ENCODE results near the gene KCNJ9.

The KCNJ9 gene

DNA sequence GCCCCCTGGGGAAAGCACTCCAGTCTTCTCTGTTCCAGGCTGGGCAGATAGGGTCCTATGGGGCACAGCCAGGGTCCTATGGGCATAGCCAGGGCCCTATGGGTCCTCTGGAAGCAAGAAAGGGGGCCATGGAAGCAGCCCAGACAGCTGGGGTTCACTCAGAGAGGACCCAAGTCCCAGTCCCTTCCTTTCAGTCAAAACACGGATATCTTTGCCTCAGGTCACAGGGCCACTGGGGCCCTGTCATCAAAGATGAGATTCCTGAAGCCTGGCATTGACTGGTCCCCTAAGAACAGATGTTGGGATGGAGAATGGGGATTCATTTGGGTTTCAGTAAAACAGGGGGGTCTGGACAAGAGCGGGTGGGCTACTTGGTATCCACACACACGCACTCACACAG, 8.5 kb downstream of the KCNJ9 start:
- DNase-seq, result no peak

DNA sequence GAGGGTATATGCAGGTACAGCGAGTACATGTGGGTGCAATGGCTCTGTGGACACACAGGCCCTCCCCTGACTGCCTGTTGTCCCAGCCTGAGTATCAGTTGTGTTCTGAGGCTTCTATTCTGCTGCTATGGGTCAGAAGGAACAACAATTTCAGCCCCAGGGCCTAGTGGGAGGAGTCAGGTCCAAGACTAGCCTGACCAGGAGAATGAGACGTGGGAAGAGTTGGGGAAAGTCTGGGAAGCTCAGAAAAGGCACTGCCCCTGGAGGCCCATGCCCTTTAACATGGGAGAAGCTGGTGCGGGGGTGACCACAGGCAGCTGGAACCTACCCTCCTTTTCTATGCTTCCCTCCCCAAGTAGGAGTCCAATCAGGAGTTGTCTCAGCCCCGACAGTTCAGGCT, 9.4 kb downstream of the KCNJ9 start:
- DNase-seq, result no peak

DNA sequence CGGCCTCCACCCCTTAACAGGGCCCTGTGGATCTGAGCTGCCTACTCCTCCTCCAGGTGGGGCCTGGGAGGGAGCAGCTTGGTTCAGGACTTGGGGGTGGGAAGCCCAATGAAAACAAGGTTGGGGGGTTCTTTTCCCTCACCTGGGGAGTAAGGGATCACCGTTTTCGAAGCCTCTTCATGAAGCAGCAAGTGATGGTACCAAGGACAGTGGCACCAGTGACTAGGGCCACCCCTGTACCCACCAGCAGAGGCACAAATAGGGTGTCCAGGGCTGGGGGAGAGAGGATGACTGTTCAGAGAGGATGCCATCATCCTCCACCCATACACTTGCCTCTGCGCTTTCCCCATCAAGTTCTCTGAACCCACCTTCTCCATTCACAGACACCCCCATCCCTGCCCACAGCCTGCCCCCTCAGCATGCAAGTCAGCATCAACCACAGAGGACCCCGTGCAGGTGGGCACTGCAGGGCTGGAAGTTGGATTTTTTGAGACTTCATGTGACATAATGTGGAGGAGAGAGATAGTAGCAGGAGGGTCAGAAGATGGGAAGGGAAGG, 10.4 kb downstream of the KCNJ9 start:
- no peak for DNase-seq

DNA sequence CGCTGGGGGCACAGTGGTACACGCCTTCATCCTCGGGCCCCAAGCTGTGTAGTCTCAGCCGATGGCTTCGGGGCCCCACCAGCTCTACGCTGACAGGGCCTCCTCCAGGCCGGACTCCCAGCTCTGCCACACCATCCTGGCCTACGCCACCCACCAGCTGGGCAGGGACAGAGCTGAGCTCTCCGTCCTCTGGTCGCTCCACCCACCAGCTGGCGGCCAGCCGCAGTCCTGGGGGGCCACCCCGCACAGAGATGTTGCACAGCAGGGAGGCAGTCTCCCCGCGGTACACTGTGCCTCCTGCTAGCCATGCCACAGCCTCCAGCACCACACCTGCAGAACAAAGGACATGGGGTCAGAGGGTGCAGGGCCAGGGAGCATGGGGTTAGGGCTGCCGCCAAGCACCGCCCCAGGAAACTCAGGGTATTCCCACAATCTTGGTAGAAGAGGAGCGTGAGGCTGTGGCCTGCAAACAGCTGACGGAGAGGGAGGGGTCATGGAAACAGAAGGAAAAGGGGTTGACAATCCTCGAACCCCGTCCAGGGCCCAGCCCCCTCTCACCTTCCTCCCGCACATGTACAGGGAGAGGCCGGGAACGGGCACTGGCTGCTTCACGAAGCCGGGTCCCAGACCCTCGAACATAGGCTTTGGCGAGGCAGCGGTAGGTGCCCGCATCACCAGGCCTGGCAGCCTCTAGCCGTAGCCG, 11.2 kb downstream of the KCNJ9 start:
- DNase-seq, result no peak

DNA sequence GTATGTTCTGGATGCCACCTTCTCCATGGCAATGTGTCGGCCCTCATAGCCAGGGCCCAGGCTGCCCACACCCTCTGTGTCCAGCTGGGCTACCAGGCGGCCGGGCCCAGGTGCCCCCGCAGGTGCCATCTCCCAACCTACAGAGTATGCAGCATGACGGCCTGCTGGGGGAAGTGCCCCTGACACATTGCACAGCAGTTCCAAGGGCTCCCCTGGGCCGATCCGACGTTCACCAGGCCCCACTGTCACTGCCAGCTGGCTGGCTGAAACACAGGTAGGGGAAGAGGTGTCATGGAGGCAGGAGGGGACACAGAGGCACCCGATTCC, 11.7 kb downstream of the KCNJ9 start:
- DNase-seq, result no peak

DNA sequence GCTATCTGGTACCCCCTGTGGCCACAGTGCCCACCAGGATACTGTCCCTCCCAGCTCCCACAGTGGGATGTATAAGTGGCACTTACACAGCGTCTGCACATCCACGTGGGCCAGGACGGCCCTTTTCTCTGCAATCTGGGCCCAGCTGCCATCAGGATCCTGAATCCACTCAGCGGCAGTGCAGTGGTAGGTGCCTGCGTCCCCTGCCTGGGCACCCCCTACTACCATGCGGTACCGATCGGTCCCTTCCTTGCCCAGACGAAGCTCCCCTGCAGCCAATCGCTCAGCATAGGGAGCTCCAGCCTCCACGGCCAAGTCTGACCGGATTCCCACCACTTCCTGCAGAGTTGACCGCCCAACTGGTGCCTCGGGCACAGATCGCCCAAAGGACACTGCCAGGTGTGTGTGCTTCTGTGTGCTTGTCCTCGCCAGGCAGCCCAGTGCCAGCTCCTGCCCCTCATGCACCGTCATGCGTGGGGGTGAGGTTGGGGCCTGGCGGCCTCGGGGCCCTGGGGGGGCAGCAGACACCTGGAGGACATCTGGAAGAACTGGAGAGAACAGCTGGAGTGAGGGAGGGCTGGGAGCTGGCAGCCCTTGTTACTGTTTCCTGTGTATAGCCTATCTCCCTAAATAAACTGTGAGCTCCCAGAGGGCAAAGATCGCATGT, 12.4 kb downstream of the KCNJ9 start:
- DNase-seq, result peak in 1 of 2 experiments; percentile 37

DNA sequence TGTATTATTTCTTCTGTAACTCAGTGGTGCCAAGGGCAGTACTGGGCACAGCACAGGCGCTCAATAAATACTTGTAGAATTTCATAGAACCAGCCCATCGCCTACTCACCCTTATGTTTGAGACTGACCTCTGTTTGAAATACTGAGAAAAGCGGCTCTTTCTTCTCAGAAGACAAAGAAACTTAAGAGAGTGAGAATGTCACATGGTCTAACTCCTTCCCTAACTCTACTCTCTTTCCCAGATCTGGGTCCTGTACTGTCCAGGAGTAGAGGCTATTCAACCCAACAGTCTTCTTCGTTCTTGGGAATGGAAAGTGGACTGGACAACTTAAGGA, 12.9 kb downstream of the KCNJ9 start:
- no peak for DNase-seq

DNA sequence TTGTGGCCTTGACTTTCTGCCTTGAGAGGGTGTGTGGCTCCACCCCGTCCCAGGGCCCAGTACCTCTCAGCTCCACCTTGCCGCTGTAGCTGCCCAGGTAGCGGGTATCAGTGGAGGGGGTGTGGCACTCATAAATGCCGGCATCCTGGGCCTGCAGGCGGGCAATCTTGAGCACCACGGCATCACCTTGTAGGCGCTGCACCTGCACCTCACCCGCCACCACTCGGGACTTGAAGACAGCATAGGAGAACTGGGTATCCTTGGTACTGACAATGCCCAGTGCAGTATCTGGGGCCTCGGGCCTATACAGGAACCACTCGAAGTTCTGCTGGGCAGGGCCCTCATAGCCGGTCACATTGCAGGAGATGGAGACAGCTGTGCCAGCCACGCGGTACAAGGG, 13.5 kb downstream of the KCNJ9 start:
- no peak for DNase-seq

DNA sequence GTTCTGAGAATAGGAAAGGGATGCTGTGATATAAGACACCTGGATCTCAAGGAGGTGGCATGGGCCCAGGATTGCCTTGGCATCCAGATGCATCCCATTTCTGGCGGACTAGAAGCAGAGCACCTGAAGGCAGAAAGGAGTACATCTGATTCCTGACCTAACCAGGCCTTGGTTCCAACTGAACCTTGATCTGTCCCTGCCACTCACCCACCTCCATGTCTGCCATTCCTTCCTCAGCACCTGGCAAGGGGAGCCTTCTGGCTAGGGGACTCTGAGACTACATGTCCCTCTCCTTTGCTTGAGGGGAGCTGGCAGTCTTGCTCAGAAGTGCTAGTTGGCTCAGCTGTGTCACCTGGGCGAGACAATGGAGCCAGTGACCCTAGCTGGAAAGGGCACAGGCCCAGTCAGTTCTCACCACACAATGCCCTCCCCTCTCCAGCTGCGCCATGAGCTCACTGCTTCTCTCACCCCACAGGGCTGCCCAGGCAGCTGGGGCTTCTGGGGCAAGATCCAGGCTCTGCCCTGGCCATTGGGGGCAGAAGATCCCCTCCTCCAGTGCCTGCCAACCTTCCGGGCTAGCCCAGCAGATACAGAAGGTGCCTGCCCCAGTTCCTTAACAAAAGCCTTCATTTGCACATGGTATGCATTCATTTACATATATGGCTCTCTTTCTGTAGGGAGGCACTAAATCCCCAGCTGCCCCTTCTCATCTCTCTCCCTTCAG, 14.2 kb downstream of the KCNJ9 start:
- DNase-seq, result peak; percentile 75 to 89

DNA sequence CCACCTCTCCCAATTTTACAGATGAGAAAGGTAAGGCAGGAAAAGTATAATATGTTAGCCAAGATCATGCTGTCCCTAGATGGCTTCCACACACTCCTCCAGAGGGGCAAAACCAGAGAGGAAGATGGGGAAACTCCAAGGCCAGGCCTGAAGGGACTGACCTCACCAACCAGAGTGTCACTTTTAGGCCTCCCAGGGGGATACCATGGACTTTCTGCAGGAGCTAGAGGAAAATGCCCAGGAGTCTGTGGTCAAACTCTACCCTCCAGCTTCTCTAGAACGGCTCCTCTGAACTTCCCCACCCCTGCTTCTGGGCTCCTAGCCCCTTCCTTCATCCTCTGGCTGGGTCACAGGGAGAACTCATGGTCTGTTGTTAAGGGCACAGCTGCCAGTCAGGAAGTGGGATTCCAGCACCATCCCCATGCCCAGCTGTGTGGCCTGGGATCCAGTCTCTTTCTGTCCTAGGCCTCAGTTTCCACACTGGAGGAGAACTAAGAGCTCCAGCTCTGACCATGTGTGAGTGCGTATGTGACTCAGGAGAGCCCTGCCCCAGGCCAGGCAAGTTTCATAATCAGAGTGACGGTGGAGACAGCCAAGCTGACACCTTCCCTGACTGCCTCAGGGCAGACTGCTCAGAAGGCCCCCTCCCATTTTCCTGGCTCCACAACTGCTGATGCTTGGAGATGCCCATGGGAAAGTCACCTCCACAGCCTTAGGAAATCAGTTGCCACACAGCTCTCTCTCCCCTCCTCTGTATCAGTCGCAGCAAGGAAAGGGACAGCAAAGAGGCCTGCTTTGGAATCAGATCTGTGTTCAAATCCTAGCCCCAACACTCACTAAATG, 15.2 kb downstream of the KCNJ9 start:
- DNase-seq, result peak in 1 of 2 experiments; percentile 24

DNA sequence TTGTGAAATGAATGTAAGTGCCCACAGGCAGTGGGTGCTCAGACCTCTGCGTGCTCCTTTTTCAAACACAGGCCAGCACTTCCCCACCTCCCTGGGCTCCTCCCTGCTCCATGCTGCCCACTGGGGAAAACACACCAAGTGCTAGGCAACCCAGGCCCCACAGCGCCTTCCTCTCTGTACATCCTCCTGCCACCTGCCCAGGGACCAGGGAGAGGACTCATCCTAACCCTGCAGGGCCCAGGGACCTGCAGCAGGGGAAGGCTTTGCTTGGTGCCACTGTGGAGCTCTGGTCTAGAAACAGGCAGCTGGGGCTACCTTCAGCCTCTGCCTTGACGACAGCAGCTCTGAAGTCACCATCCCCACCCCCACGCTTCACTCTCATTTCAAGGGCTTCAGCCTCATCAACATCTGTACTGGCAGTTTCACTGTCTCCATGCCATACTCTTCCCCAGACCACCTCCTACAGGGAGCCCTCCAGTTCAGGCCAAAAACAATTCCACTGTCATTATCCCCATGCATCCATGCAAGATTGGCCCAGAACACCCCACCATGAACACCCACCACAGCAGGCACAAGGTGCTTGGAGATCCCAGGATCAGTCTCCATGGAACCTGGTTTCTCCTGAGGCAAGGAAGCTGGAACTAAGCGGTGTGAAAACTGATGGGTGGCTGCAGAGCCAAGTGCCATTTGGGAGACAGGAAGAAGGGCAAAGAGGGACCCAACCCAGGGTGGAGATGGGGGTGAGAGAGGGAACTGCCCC, 16.0 kb downstream of the KCNJ9 start:
- peak in 1 of 2 experiments; percentile 57 for DNase-seq

DNA sequence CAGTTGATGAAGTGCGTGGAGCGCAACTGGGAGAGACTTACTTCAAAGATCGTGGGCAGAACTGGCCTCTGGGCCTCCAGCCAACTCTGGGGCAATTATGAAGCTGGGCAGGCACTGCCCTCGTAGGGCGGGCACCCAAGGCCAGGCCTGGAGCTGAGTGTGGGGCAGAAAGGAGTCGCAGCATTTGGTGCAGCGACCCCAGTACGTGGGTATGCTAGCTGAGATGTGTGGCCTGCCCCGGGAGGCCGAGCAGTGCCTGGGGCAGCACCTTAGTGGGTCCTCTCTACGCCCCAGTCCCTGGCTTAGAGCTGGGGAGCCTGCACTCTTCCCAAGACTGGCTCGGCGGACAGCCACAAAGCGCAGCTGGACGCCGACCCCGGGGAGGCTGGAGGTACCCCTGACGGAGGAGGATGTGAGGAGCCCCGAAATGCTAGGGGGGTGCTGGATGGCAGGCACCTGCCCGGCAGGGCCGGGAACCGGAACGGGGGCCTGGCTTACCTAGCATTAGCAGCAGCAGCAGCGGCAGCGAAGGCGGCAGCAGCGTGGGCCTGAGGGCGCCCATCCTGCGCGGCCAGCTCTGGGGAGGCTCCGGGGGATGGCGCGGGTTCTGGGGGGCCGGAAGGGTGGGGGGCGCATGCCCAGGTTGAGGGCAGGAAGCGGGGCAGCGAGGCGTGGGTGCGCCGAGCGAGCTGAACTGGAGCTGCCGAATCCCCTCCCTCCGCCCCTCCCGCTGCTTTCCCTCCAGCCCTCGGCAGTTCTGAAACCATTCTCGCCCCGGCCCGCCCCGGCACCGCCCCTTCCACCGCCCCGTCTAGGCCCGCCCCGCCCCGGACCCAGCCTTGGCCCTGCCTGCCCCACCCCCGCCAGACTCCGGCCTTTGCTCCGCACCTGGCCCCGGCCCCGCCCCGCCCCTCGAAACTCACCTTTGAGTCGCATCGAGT, 16.8 kb downstream of the KCNJ9 start, which contains the start of gene IGSF8:
Gene IGSF8, minus strand, starts transcription at position 709 of the 941 bp plus-strand sequence. Its CDS starts 147 bp downstream, at position 562.
- DNase-seq, result peak; percentile 90 to 100

DNA sequence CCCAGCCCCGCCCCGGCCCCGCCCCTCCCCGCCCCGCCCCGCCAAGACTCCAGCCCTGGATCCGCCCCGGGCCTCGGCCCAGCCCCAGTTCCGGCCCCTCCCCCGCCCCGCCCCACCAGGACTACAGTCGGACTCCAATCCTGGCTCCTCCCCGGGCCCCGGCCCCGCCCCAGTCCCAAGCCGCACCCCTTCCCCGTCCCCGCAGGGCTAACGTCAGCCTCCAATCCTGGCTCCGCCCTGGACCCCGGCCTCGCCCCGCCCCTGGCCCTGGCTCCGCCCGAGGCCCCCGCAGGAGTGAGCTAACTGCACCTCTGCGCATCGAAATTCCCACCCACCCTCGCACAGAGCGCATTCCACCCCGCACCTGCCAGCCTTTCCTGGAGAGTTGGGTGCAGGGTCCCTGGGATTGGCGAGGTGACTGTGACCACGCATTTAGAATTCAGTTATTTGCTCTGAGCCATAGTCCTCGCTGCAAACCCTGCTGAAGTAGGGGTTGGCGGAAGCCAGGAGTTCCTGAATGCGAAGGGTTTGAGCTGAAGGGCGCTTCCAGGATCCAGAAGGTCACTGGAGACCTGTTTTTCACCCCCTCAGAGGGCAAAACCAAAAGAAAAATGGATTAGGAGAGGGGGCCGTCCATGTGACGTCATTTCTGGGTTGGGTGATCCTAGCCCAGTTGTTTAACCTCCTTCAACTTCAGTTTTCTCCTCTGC, 17.7 kb downstream of the KCNJ9 start:
- peak; percentile 92 to 100 for DNase-seq

DNA sequence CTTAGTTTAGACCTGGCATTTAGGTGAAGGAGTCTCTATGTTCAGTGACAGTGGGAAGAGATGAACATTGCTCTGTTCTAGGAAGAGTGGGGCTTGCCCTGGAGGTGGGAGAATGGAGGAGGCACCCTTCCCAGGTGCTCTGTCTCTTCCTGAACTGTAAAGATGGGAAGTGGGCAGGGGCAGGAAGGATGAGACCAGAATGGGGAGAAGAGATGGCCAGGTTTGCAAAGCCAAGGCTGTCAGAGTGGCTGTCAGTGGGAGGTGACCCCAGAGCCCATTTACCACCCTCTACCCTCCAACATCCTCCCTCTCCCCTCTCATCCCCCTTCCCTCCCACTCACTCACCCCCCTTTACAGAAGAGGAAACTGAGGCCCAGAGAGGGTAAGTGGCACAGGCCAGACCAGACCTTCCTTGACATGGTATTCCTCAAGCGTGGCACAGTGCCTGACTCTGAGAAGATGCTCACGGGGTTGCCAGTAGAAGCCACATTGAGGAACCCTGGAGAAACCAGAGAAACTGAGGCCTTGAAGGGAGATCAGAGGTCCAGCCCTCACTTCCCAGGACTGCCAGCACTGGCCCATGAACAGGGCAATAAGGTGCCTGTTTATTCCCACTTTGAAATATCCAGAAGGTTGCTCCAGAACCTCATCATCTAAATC, 18.5 kb downstream of the KCNJ9 start:
- DNase-seq, result no peak

DNA sequence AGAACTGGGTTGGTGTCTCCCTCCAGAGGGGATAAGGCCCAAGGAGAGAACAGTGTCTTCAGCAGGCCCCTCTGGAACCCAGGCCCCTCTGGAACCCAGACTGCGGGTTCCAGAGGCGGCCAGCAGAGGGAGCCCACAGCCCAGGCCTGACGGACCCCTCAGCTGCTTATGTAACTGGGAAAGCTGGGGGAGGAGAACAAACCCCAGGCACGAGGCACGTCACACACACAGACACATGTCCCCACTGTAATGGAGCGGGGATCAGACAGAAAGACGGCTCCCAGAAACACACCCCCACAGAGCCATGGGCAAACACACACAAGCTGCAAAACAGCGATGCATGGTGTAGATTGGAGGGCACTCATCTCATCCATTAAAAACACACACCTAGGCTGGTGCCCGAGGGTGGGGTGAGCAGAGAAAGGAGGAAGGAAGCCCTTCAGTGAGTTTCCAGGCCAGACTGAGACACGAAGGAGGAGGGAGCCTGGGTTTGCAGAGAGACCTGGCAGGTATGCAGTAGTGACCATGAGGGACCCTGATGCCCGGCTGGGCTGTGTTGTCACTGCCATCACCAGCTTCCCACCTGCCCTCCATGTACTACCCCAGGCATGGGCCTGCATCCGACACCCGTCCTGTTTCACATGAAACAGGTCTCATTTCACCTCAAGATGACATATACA, 19.8 kb downstream of the KCNJ9 start:
- peak; percentile 80 to 95 for DNase-seq

DNA sequence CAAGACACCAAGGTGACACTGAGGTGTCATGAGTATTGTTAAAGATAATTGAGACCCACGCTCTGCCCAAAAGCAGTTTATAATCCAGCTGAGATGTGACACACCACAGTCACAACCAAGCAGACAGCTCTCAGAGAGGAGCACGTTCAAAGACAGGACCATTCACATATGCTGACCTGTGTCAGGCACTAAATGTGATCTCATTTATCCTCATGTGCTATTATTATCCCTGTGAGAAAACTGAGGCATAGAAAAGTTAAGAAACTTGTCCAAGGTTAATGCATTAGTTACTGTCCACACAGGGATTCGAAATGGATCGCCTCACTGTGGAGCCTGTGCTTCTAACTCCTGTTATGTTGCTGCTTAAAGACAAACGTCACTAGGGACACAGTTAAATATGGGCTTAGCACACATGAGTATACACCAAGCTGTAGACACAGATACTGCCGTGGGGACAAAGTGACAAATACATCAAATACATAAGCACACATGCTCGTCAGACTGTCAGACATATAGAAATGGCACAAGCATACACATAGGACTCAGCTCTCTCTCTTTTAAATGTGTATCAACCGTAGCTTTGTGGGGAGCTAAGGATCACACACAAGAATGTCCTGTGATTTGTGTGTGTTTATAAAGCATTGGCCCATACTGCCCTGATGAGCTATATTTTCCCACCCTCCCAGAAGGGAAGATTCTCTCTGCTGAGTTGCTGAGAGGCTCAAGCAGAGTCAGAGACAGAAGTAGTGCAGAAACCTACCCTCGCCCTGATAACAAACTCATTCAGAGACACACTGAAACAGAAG, 20.6 kb downstream of the KCNJ9 start:
- DNase-seq, result no peak

DNA sequence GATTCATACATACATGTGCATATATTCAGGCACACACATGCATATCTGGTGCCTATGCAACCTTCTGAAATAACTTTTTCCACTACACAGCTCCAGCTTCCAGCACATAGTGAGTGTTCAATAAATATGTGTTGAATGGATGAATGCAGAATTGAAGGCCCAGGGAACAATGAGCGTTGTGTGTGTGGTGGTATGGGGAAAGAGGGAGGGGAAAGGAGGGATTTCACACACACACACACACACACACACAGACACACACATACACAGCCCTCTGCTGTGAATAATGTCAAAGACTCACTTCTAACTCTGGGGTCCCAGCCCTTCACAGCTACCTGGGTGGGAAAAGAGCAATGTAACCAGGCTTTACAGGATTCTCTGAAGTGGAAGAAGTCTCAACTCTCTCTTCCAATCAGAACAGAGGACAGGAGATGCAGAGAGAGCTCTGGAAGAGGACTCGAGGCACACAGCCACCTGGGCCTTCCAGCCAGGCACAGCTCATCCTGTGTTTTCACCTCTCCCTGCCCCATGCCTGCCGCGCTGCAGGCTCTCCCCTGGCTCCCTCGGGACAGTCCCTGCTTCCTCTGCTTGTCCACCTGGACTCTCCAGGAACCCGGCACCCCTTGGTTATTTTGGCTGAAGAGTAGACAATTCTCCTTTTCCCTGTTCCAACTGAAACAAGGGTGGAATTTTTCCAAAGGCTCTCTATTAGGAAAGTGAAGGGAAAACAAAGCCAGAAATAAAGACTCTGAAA, 22.5 kb downstream of the KCNJ9 start:
- peak in 1 of 2 experiments; percentile 20 for DNase-seq

Measured in NCI-H526 (cell line).